K562 (cell line): Measurements from ENCODE around the gene STRIP1. TPM values are rescaled to one million over a fixed set of nuclear protein-coding genes. Genes with fewer than 3 reads are reported as not detected.

Experiments used
- ASH1L ChIP-seq: fragments of 450-650 bp; IDR thresholded peaks from 2 replicates; pipeline ENCODE4 v1.6.1; 2018; ENCODE audit warnings: borderline replicate concordance, mild to moderate bottlenecking, low read depth; ENCODE audit not compliant: partially characterized antibody
- CBX8 ChIP-seq: fragments of 200-600 bp; sonication (generic); IDR thresholded peaks from 2 replicates; pipeline ENCODE4 v1.6.1; 2012; ENCODE audit warnings: borderline replicate concordance, mixed run types, low read depth, mild to moderate bottlenecking, moderate library complexity, mixed read lengths, low read length, control low read depth, inconsistent platforms; ENCODE audit not compliant: poor library complexity, severe bottlenecking; ENCODE audit errors: extremely low read depth
- CREM ChIP-seq: IDR thresholded peaks from 2 replicates; pipeline ENCODE4 v1.6.1; 2014; ENCODE audit warnings: antibody characterized with exemption, low read depth
- MEF2D ChIP-seq: conservative IDR thresholded peaks from 2 replicates; pipeline ENCODE4 v1.6.1; 2016; ENCODE audit warnings: low read depth, missing genetic modification characterization, missing compliant biosample characterization
- PHTF2 ChIP-seq: fragments of 250-450 bp; sonication (Bioruptor Pico); IDR thresholded peaks from 2 replicates; pipeline ENCODE4 v1.5.0; 2021; ENCODE audit warnings: mild to moderate bottlenecking
- POLR2AphosphoS5 ChIP-seq: IDR thresholded peaks from 2 replicates; pipeline ENCODE4 v1.6.1; 2011; ENCODE audit warnings: mild to moderate bottlenecking, low read depth, low read length, moderate library complexity; ENCODE audit not compliant: control insufficient read depth, insufficient read depth
- PYGO2 ChIP-seq: fragments of 450-650 bp; IDR thresholded peaks from 2 replicates; pipeline ENCODE4 v1.6.1; 2016; ENCODE audit warnings: mild to moderate bottlenecking, missing genetic modification characterization, moderate library complexity, missing compliant biosample characterization
- STAG1 ChIP-seq: sonication (generic); formaldehyde crosslinking; IDR thresholded peaks from 2 replicates; pipeline ENCODE4 v1.5.0; 2020; ENCODE audit warnings: missing genetic modification reagents, borderline replicate concordance
- ZNF143 ChIP-seq: sonication (generic); formaldehyde crosslinking; IDR thresholded peaks from 2 replicates; pipeline ENCODE4 v1.9.0; 2022; ENCODE audit warnings: mild to moderate bottlenecking, missing genetic modification reagents
- ZNF263 ChIP-seq: sonication (generic); formaldehyde crosslinking; IDR thresholded peaks from 2 replicates; pipeline ENCODE4 v1.8.0; 2022; ENCODE audit warnings: mild to moderate bottlenecking, missing genetic modification reagents, borderline replicate concordance
- ZNF561 ChIP-seq: fragments of 450-650 bp; formaldehyde crosslinking; conservative IDR thresholded peaks from 2 replicates; pipeline ENCODE4 v1.4.0; 2020; ENCODE audit warnings: mild to moderate bottlenecking, moderate library complexity
- ZNF644 ChIP-seq: fragments of 200-800 bp; sonication (Bioruptor generic); IDR thresholded peaks from 2 replicates; pipeline ENCODE4 v1.6.1; 2016; ENCODE audit warnings: low read depth, missing genetic modification characterization, missing compliant biosample characterization
- polyA plus RNA-seq, 8 experiments: library from polyadenylated mRNA; depleted of rRNA in 4 of 8; stranded (reverse) in 5 of 8; unstranded in 3 of 8; fragments of >200 nt; fragmentation: Nextera tagmentation in 2 of 8; fragmentation: Illumina TruSeq in 1 of 8; extraction: Ambion mirVana in 2 of 8; extraction: Trizol in 1 of 8; gene quantifications; 2 replicates each; pipeline versions ENCODE4 v1.2.1 to v1.2.3, GENCODE V29; 2011 to 2014; ENCODE audit warnings: inconsistent platforms in 1 of 8, missing spikeins in 1 of 8
- total RNA-seq, 7 experiments: library from RNA; depleted of rRNA in 6 of 7; stranded (reverse); fragments of >200 nt in 6 of 7; fragmentation: Illumina TruSeq in 2 of 7; extraction: Trizol in 2 of 7; gene quantifications; 2 replicates each; pipeline versions ENCODE4 v1.2.1 to v1.2.3, GENCODE V29; 2011 to 2021; ENCODE audit warnings: low replicate concordance in 1 of 7
- TF ChIP-seq, protein P1 (sequence below): fragments of 450-650 bp; IDR thresholded peaks from 2 replicates; pipeline ENCODE4 v1.6.1; 2016; ENCODE audit warnings: mild to moderate bottlenecking
- TF ChIP-seq, protein P2 (sequence below): IDR thresholded peaks from 3 replicates; pipeline ENCODE4 v1.6.1; 2011; ENCODE audit warnings: borderline replicate concordance, mild to moderate bottlenecking; ENCODE audit not compliant: insufficient read length, insufficient read depth
- TF ChIP-seq, protein P3 (sequence below): sonication (generic); formaldehyde crosslinking; IDR thresholded peaks from 2 replicates; pipeline ENCODE4 v1.8.1; 2023; ENCODE audit warnings: mild to moderate bottlenecking, missing genetic modification reagents
- TF ChIP-seq, protein P4 (sequence below): fragments of 450-650 bp; formaldehyde crosslinking; IDR thresholded peaks from 2 replicates; pipeline ENCODE4 v1.4.0; 2020; ENCODE audit warnings: mild to moderate bottlenecking, moderate library complexity
- TF ChIP-seq, protein P5 (sequence below): fragments of 450-650 bp; formaldehyde crosslinking; IDR thresholded peaks from 2 replicates; pipeline ENCODE4 v1.4.0; 2020; ENCODE audit warnings: mild to moderate bottlenecking, moderate library complexity

STRIP1 gene
- total and polyA plus RNA-seq, 9 of the 15 experiments (the other 6 are each of a cell fraction or from before 2014, with no cell fraction given): 9.9 to 42.3 (median 32.0) TPM

DNA sequence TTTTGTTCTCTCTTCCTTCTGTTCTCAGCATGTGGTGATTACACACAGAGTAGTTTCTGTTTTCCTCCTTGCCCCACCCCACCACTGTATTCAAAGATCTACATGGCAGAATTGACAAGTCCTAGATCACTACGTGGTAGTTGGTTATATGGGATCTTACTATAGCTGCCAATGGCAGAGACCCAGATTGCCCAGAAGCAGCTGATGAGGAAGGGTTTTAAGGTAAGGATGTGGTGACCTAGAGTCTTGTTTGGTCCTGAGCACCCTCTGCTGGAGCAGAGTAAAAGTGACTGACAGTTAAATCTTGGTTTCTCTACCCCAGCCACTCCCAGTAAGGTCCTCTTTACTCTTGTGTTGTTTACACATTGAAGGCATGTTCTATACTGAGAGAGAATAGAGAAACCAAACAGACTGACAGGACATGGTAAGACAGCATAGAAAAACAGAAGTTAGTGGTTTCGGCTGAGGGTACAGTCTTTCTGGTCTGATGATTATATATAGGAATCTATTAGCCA, 22.8 kb upstream of the STRIP1 start (continued):
- TF ChIP-seq, protein P1, sequence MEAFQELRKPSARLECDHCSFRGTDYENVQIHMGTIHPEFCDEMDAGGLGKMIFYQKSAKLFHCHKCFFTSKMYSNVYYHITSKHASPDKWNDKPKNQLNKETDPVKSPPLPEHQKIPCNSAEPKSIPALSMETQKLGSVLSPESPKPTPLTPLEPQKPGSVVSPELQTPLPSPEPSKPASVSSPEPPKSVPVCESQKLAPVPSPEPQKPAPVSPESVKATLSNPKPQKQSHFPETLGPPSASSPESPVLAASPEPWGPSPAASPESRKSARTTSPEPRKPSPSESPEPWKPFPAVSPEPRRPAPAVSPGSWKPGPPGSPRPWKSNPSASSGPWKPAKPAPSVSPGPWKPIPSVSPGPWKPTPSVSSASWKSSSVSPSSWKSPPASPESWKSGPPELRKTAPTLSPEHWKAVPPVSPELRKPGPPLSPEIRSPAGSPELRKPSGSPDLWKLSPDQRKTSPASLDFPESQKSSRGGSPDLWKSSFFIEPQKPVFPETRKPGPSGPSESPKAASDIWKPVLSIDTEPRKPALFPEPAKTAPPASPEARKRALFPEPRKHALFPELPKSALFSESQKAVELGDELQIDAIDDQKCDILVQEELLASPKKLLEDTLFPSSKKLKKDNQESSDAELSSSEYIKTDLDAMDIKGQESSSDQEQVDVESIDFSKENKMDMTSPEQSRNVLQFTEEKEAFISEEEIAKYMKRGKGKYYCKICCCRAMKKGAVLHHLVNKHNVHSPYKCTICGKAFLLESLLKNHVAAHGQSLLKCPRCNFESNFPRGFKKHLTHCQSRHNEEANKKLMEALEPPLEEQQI: no peak
- TF ChIP-seq CBX8 (no peak), PHTF2 (CRISPR knock-in tag) (no peak), STAG1 (CRISPR knock-in tag) (peak; percentile 41; the same call in 1 of the 2 replicates), ASH1L (no peak), PYGO2 (tag) (no peak), POLR2AphosphoS5 (no peak), ZNF644 (tag) (no peak), ZNF263 (CRISPR knock-in tag) (0 out of 2 replicates have a peak, but pooled peaks have one; percentile 31), CREM (0 out of 2 replicates have a peak, but pooled peaks have one; percentile 10), ZNF561 (CRISPR knock-in tag) (no peak), ZNF143 (no peak), MEF2D (tag) (no peak)
- TF ChIP-seq, protein P2, sequence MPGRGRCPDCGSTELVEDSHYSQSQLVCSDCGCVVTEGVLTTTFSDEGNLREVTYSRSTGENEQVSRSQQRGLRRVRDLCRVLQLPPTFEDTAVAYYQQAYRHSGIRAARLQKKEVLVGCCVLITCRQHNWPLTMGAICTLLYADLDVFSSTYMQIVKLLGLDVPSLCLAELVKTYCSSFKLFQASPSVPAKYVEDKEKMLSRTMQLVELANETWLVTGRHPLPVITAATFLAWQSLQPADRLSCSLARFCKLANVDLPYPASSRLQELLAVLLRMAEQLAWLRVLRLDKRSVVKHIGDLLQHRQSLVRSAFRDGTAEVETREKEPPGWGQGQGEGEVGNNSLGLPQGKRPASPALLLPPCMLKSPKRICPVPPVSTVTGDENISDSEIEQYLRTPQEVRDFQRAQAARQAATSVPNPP: no peak
- TF ChIP-seq, protein P3, sequence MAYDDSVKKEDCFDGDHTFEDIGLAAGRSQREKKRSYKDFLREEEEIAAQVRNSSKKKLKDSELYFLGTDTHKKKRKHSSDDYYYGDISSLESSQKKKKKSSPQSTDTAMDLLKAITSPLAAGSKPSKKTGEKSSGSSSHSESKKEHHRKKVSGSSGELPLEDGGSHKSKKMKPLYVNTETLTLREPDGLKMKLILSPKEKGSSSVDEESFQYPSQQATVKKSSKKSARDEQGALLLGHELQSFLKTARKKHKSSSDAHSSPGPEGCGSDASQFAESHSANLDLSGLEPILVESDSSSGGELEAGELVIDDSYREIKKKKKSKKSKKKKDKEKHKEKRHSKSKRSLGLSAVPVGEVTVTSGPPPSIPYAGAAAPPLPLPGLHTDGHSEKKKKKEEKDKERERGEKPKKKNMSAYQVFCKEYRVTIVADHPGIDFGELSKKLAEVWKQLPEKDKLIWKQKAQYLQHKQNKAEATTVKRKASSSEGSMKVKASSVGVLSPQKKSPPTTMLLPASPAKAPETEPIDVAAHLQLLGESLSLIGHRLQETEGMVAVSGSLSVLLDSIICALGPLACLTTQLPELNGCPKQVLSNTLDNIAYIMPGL (CRISPR knock-in tag): no peak
- TF ChIP-seq, protein P4, sequence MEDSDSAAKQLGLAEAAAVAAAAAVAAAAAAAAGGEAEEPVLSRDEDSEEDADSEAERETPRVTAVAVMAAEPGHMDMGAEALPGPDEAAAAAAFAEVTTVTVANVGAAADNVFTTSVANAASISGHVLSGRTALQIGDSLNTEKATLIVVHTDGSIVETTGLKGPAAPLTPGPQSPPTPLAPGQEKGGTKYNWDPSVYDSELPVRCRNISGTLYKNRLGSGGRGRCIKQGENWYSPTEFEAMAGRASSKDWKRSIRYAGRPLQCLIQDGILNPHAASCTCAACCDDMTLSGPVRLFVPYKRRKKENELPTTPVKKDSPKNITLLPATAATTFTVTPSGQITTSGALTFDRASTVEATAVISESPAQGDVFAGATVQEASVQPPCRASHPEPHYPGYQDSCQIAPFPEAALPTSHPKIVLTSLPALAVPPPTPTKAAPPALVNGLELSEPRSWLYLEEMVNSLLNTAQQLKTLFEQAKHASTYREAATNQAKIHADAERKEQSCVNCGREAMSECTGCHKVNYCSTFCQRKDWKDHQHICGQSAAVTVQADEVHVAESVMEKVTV (CRISPR knock-in tag): peak; percentile 70
- TF ChIP-seq, protein P5, sequence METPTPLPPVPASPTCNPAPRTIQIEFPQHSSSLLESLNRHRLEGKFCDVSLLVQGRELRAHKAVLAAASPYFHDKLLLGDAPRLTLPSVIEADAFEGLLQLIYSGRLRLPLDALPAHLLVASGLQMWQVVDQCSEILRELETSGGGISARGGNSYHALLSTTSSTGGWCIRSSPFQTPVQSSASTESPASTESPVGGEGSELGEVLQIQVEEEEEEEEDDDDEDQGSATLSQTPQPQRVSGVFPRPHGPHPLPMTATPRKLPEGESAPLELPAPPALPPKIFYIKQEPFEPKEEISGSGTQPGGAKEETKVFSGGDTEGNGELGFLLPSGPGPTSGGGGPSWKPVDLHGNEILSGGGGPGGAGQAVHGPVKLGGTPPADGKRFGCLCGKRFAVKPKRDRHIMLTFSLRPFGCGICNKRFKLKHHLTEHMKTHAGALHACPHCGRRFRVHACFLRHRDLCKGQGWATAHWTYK (CRISPR knock-in tag): no peak
